GM21447 (cell line): ENCODE data around the gene MRPS21.
"Not testable (repeated sequence)": the region's sequence is repeated elsewhere in the genome, so short reads cannot be mapped to it uniquely, and the experiment has no call there.

Experiments used
- ATAC-seq: cut with Tn5 transposase; IDR thresholded peaks from one replicate; pipeline ENCODE4 v1.9.1; 2021; ENCODE audit not compliant: unreplicated experiment

The MRPS21 gene

GRCh38 chr1:150281221-150281757 lies 12.4 kb upstream of the MRPS21 start:
- ATAC-seq, result no peak

GRCh38 chr1:150281758-150282557 lies 11.7 kb upstream of the MRPS21 start, which contains the start of gene CIART:
Gene CIART, plus strand, starts transcription at chr1:150282554. Its CDS starts 714 bp downstream, at chr1:150283268.
- ATAC-seq, result no peak

GRCh38 chr1:150282558-150282958 lies 11.1 kb upstream of the MRPS21 start:
- ATAC-seq, result no peak

GRCh38 chr1:150283260-150283659 lies 10.4 kb upstream of the MRPS21 start:
- no peak for ATAC-seq

- ATAC-seq, result no peak
Measured at GRCh38 chr1:150288382-150288781, 5.3 kb upstream of the MRPS21 start.

GRCh38 chr1:150288822-150289221 lies 4.8 kb upstream of the MRPS21 start:
- no peak for ATAC-seq

- ATAC-seq, result no peak
Measured at GRCh38 chr1:150295476-150295875, 1.8 kb downstream of the MRPS21 start.

- ATAC-seq, result no peak
Measured at GRCh38 chr1:150299716-150300115, 6.1 kb downstream of the MRPS21 start.

- no peak for ATAC-seq
Measured at GRCh38 chr1:150302338-150302737, 8.7 kb downstream of the MRPS21 start.

GRCh38 chr1:150302902-150303301 lies 9.2 kb downstream of the MRPS21 start:
- ATAC-seq, result no peak

- not testable (repeated sequence) for ATAC-seq
Measured at GRCh38 chr1:150308585-150308984, 14.9 kb downstream of the MRPS21 start.

- no peak for ATAC-seq
Measured at GRCh38 chr1:150309758-150310508, 16.3 kb downstream of the MRPS21 start.

GRCh38 chr1:150311762-150312161 lies 18.1 kb downstream of the MRPS21 start:
- no peak for ATAC-seq

GRCh38 chr1:150314691-150315090 lies 21.0 kb downstream of the MRPS21 start:
- not testable (repeated sequence) for ATAC-seq

GRCh38 chr1:150320667-150320978 lies 27.0 kb downstream of the MRPS21 start:
- ATAC-seq, result no peak

GRCh38 chr1:150321826-150322166 lies 28.1 kb downstream of the MRPS21 start:
- ATAC-seq, result no peak

- ATAC-seq, result no peak
Measured at GRCh38 chr1:150322310-150322709, 28.6 kb downstream of the MRPS21 start.

GRCh38 chr1:150332651-150333290 lies 39.1 kb downstream of the MRPS21 start:
- ATAC-seq, result no peak

- no peak for ATAC-seq
Measured at GRCh38 chr1:150346316-150346715, 52.7 kb downstream of the MRPS21 start.

GRCh38 chr1:150352866-150353265 lies 59.2 kb downstream of the MRPS21 start:
- ATAC-seq, result no peak
